PC-3 (cell line): ENCODE data around the gene MAP3K5.

Experiments
- EZH2 ChIP-seq: fragments of 300-600 bp; sonication (generic); IDR thresholded peaks from one replicate; pipeline ENCODE4 v1.6.1; 2017; ENCODE audit warnings: antibody characterized with exemption, mild to moderate bottlenecking, low read length; ENCODE audit not compliant: unreplicated experiment
- TF ChIP-seq, protein P1 (sequence below): fragments of 300-600 bp; sonication (generic); conservative IDR thresholded peaks from 2 replicates; pipeline ENCODE4 v1.5.1; 2017; ENCODE audit warnings: antibody characterized with exemption, low read depth, mild to moderate bottlenecking, low read length

DNA sequence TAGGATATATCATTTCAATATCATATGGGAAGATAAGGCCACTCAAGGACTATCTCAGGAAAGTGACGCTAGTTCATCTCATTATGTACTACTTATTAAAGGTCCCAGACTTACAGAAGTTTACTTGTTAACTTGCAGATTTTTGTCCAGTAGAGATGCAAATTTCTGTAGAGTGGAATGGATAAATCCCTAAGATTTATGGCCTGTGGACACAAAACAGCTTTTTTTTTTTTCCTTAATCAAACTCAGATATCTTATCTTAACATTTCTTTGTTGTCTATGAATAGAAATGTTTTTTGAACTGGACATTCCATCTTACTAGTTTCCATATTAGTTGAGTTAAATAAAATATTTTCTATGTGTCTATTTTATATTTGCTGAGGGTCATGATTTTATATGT is 131.6 kb downstream of the MAP3K5 start:
- no peak for TF ChIP-seq EZH2
- TF ChIP-seq, protein P1, sequence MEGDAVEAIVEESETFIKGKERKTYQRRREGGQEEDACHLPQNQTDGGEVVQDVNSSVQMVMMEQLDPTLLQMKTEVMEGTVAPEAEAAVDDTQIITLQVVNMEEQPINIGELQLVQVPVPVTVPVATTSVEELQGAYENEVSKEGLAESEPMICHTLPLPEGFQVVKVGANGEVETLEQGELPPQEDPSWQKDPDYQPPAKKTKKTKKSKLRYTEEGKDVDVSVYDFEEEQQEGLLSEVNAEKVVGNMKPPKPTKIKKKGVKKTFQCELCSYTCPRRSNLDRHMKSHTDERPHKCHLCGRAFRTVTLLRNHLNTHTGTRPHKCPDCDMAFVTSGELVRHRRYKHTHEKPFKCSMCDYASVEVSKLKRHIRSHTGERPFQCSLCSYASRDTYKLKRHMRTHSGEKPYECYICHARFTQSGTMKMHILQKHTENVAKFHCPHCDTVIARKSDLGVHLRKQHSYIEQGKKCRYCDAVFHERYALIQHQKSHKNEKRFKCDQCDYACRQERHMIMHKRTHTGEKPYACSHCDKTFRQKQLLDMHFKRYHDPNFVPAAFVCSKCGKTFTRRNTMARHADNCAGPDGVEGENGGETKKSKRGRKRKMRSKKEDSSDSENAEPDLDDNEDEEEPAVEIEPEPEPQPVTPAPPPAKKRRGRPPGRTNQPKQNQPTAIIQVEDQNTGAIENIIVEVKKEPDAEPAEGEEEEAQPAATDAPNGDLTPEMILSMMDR: no peak
